Activated CD4-positive, alpha-beta T cell treated with anti-CD3 and anti-CD28 coated beads, Interleukin-2, amount 50 U/mL, for 24 hours (primary cell): ENCODE data around the gene TANC1.
"Not testable (repeated sequence)": the region's sequence is repeated elsewhere in the genome, so short reads cannot be mapped to it uniquely, and the experiment has no call there.

Source experiments
- DNase-seq, 2 donors: peaks; one replicate each; pipeline ENCODE4 v3.0.0-alpha.2; 2020; ENCODE audit warnings: low read depth in 1 of 2, low spot score in 1 of 2

TANC1 gene

DNA sequence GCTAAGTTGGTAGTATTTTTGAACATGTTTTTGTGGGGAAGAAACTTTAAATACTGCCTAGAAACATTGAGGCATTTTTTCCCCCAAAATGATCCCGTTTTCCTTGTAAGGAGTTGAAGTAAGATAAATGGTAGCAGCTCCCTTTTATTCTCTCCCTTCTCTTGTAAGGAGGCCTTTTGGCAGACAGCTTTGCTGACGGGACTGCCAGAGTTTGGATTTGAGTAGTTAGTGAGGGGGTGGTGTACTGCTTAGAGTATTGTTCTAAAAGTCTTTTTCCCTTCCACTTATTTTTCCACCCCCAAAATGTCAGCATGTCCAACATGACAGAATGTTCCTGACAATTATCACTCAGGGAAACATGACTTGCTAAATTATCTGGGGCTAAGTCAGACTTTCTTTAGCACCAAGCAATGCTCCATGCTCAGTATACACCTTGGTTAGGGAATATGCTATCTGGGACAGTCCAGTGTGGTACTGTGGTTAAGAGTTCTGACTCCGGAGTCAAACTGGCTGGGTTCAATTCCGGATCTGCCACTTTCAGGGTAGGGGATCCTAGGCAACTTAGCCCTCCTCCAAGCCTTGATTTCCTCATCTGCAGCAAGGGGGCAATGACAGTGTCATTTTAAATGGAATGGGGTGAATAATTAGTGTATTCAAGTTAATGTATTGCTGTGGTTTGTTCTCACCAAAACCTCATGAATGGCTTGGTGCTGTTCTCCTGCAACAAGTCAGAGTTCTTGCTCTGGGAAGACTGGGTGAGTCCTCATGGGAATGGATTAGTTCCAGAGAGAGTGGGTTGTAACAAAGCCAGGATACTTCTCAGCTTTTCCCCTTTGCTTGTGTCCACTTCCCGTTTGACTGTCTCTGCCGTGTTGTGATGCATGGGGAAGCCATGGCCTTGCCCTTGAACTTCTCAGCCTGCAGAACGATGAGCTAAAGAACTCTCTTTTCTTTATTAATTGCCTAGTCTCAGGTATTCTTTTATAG lies 116.2 kb downstream of the TANC1 start:
- no peak for DNase-seq

DNA sequence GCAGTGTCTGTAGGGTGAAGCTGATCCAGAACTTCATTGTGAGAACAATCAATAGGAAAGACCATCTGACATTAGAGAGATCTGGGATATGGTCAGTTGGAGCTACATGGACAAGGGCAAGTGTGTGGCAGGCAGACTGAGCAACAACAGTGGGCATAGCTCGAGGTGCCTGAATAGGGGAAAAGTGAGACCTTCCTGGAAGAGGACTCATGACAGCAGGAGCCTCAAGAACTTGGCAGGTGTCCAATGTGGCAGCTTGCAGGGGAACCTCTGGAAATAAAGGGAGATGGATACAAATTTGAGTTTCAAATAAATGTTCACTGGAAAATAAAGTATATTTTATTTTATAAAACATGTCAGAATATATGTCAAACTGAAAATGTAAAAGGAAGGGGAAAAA lies 117.9 kb downstream of the TANC1 start:
- DNase-seq = no peak

DNA sequence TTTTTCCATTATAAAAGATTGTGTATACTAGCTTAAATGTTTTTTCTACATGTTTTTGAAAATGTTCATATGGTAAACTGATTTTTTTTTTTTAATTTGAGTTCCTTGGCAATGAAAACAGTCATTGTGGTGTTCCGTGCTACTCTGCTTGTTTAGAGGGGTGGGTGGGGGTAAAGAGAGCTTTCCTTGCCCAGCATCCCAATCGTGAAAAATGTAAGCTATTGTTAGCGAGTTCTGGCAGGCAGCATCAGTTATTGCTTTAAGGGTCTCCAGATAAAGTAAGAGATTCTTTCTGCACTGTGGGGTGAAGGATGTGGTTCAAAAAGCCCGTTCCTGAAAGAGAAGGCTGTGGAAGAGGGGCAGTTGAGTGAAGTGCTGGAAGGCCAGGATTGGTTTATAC lies 118.4 kb downstream of the TANC1 start:
- DNase-seq = no peak

DNA sequence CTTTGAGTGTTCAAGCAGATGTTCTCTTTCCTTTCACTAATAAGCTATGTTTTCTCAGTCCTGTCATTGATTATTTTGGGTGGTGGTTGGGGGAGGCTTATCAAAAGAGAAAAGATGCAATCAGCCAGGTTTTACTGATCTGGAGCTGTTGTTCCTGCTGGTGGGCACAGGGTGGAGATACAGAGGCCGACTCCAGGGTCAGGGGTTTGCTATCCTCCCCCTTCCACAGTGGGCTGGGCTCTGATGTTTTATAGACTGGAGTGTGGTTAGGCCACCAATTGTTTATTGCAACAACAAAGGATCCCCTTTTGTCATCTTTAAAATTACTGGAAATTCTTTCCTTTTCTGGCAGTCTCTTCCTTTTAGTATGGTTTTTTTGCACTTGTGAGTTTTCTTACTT lies 120.5 kb downstream of the TANC1 start:
- DNase-seq = no peak

DNA sequence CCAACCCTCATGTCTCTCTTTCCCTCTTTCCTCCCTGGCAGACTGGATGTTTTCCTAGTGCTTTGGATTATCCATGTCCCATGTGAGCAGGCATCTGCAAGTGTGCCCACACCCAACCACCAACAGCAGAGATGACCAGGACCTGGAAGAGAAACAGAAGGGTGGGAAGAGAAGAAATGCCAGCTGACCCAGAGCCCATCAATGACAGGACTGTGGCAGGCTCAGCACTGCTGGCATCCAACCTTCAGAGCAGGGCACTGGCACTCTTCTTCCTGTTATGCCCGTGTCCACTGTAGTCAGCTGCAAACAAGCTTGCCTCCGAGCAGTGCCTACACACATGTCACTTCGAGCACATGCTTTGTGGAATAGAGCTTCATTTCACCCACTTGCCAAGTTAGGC lies 121.1 kb downstream of the TANC1 start:
- no peak for DNase-seq

DNA sequence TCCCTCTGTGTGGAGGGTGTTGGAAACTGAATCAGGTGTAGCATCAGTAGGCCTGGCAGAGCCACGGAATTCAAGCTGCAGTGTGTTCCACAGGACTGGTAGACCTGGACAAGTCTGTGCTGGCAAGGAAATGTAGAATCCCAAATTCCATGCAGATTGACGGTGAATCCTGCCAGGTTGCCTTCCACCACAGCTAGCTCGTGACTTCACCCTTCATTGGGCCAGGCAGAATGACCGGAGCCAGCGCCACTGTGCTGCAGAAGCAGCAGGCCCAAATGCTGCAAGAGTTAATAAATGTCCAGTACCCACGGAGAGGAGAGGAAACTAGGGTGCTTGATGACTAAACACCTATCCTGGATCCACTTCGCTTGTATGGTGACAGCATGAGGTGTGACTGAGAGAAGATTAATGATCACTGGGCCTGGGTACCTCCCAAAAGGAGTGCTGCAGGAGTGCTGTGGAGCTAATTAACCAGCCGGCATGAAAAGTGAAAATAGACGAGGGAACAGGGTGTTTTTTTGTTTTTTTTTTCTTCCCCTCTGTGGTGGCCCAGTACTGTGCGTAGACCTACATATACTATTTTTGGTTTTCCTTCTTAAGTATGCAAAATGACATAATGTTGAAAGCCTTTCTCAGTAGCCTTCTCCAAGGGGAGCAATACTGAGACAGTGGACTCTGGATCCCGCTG lies 122.2 kb downstream of the TANC1 start:
- no peak for DNase-seq

DNA sequence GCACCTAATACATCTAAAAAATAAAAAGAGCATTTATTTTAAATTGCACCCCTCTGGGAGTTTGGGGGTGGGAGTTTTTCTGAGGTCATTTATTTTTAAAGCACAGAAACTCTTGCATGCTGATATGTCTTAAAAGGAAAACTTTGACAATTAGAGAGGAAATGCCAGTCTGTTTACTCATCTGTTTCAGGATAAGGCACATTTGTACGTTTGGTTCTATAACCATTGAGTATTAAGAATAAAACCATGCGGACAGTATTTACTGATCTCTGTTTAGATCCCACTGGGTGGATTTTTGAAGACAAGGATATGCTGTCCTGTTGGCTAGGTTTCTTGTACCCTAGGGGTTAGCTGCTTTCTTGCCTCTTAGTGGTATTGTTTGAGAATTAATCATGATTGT lies 122.9 kb downstream of the TANC1 start:
- no peak for DNase-seq

DNA sequence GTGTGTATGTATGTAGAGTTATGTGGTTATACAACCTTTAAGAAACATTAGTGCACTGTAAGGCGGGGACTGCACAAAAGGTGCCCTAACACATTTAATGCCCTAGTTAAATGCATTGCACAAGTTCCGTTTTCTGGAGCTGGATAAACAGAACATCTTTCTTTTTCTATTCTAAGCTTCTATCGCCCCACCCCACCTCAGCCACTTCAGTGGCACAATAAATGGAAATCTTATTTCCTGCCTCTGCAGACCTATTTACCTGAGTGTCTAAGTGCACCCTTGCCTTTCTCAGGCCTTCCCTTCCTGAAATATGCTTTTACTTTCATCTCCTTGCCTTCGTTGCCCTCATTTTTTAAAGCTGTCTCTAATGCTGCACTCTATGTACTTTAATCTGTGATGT lies 123.5 kb downstream of the TANC1 start:
- DNase-seq = no peak

DNA sequence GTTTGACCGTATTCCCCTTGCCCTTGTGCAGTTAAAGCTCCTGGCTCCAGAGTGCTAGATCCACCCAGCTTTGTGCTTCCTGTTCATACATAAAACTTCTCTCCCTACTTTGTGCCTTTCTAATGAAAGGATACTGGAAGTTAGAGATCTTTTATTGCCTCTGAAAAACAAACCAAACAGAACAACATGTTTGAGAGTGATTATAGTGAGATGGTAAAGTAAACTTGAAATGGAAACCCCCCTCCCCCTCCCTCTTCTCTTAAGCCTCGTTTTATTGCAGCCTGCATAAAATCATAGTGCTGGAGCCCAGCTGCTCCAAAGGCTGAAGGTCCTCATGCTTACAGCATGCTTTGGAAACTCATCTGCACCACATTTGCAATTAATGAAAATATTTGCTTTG lies 125.1 kb downstream of the TANC1 start:
- no peak for DNase-seq

DNA sequence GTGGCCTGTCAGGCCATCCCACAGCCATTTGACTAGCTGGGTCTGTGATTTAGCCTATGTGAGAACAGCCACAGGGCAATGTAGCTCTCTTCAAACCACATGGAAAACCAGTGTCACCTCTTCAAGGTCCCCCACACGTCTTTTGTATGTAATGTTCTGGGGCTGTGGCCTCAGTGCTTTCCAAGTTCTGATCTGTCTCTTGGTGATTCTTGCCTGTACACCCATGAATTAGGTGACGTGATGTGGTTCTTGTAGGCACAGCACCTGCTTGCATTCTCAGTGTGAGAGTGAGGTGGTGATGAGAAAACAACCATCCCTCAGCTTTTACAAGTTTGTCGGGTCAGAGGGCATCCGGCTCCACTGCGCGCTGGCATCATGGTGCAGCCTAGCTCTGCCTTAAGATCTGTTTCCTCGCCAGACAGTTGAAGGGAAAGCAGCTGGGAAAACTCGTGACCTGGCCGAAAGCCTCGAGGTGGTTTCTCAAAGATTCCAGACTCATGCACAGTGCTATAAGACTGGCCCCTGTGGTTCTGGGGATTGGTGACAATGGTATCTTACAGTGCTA lies 125.8 kb downstream of the TANC1 start:
- no peak for DNase-seq

DNA sequence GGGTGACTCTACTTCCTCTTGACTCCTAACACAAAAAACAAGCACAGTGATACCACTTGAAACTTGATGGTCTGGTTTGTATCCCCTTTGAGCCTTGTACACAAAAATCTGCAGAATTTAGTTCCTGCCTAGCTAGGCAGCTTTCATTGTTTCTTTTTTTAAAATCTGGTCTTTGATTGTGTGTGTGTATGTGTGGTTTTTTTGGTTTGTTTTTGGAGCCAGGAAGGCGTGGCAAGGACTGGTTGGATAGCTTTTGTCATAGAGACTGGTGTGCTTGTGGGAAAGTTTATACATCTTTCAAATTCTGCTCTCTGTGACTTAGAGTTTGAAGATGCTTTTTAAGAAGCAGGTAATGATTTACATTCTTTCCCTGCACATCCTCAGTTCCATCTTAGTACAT lies 127.4 kb downstream of the TANC1 start:
- DNase-seq = no peak

DNA sequence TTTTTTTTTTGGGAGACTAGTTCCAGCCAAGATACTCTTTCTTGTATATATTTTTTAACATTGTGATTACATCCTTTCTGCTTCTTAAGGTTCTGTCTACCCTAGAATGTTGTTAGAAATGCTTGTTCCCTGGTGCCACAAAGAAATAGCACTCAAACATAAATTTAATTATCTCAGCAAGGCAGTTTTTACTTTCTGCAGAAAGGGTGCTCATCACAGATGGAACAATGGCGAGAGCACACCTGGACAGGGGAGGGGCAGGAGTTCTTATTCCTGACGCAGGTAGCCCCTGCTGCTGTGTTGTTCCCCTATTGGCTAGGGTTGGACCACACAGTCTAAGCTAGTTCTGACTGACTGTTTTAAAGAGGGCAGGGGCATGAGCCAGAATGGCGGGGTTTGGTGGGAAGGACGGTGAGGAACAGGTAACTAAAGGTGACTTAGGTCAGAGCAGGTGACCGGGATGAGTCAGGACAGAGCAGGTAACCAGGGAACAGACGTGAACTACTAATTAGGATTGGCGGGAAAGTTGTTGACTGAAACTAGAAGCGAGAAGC lies 127.9 kb downstream of the TANC1 start:
- not testable (repeated sequence) for DNase-seq

DNA sequence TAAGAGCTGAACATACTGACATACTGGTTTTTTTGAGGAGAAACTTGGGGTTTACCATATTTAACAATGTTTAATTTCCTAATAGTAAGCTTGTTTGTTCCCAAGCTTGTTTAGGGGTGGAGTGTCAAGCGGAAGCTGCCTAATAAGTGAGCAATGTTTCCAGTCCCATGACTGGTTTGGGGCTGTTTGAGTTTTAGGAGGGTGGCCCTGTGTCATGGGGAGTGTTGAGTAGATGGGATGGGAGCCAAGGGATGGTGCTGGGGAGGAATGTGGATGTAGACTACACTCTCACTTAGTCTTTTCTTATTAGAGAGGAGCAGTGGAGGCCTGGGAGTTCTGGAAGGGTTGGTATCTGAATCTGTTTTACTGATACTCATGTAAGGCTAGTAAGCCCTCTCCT lies 128.5 kb downstream of the TANC1 start:
- DNase-seq = no peak

DNA sequence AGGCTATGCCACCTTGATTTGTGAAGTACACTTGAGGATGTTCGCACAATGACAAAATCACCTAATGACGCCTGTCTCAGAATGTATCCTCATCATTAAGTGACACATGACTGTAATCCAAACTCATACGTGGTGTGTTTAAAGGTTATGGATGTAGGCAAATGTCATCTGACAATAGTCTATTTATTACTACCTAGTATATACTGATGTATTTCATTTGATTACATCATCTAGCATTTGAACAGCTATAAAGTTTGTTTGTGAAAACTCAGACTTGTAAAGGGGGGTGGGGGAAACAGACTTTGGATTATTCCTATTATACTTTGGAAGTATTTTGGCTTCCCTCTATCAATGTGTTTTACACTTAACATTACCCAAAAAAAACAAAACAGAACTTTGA lies 129.9 kb downstream of the TANC1 start:
- DNase-seq = no peak

DNA sequence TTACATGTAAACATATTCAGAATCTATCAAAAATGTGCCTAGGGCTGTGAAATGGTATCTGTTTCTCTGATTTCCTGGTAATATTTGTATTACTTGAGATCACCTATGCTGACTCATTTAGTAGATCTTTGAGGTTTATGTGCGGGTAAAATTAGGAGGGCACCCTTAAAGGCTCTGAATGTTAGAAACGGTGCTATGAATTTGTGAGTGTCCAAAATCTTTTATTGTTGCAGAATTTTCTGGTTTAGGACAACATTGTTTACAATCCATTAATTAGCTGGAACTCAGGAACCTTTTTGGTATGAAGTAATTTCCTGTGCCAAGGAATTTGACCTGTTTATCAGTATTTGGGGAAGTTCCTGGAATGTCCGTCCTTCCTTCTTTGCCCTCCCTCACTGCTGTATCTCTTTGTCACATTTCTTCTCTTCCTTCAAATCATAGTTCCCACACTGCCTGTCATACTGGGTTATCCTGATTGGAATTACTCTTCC lies 130.5 kb downstream of the TANC1 start:
- DNase-seq = no peak

DNA sequence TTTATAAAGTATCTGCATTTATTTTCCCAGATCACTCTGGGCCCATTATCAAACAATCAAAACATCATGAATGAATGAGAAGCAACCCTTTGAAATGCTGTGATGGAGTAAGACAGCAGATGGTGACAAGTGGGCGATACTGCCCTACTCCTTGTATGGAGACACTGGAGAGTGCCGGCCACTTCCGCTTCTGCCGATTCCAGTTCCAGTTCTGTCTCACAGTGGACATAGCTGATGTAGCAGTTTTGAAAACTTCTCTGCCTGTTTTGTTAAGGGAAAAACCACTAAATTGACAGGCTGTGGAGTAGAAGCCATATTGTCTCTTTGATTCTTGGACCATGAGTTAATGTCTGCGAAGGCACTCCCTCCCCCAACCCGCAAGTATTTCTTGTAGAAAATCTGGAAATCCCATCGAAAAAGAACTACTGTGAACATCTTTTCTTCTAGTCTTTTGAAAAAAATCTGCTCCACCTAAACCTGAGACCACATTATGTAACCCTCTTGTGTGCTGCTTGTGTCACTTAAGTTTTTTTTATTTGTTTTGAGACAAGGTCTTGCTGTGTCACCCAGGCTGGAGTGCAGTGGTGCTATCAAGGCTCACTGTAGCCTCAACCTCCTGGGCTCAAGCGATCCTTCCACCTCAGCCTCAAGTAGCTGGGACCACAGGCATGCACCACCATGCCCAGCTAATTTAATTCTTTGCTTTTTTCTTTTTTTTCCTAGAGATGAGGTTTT lies 133.5 kb downstream of the TANC1 start:
- DNase-seq = no peak

DNA sequence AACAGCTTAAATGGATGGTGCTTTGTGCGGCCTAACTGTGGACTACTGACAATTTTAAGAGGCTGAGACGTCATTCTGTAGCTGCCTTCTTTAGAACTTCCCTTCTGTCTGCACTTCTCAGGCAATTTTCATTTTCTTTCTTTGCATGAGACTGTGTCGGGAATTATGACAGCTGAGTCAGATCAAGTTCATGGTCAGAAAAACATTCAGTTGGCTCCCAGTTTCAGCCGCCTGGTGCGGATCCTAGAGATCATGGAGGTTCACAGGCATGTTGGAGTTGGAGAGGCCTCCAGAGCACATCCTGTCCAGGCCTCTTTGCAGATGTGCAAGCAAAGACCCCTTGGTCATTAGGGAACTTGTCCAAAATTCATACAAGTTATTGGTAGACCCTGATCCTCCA lies 135.0 kb downstream of the TANC1 start:
- no peak for DNase-seq

DNA sequence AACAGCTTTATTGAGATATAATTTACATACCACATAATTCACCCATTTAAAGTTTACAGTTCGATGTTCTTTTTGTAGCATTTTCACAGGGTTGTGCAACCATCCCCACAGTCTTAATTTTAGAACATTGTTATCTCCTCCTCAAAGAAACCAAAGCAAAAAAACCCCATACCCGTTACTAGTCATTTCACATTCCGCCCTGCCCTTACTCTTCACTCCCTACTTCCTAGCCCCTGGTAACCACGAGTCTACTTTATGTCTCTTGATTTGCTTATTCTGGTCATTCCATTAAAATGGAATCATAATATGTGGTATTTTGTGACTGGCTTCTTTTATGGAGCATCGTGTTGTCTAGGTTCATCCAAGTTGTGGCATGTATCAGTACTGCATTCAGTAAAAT lies 137.7 kb downstream of the TANC1 start:
- DNase-seq = no peak

DNA sequence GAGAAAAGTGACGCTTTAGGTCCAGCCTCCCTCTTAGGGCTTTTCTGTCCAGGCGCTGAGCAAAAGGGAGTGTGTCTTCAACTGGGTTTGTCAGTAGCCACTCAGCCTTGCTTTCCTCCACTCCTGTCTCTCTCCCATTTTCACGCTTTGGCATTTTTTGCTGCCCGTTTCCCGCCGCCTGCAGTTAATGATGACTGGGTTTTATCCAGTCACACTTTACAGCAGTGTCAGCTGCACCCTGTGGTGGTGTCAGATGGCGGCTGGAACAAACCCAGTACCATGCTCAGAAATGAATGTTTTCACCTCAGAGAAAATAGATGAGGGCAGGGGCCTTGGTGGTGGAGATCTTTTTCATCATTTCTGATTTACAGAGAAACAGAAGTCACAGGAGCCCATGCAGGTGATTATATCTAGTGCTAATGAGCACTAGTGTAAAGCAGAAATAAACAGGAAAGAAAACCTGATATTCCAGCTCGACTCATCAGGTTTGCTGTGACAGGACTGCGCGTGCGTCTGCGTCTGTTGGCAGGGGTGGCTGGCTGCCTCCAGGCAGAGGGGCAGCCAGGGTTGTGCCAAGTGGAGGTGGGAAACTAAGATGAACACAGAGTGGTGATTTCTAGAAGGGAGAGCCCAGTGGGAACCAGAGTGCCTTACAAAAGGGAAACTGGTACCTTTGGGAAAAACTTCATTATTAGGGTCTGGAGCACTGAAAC lies 139.9 kb downstream of the TANC1 start:
- DNase-seq = no peak

DNA sequence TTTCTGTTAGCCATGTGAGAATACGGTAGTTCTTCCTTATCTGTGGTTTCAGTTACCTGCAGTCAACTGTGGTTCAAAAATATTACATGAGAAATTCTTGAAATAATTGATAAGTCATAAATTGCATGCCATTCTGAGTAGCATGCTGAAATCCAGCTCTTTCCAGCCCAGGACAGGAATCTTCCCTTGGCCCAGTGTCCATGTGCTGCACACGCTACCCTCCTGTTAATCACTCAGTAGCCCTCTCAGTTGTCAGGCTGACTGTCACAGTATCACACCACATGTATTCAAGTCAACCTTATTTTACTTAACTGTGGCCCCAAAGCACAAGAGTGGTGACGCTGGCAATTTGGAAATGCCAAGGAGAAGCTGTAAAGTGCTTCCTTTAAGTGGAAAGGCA lies 141.1 kb downstream of the TANC1 start:
- no peak for DNase-seq
